AG09309 (cell line): ENCODE results near the gene MMP24.
"Not testable (repeated sequence)": the region's sequence is repeated elsewhere in the genome, so short reads cannot be mapped to it uniquely, and the experiment has no call there.

Source experiments
- DNase-seq: peaks from one replicate; pipeline ENCODE4 v3.0.0-alpha.2; 2010; ENCODE audit warnings: low read depth
- H3K4me3 ChIP-seq: 2 replicates; pipeline ENCODE4 v1.5.1; 2011; ENCODE audit warnings: mild to moderate bottlenecking, low read depth, low read length, moderate library complexity; ENCODE audit not compliant: control insufficient read depth
- TF ChIP-seq, protein P1 (sequence below): IDR thresholded peaks from 2 replicates; pipeline ENCODE4 v1.5.1; 2011; ENCODE audit warnings: mild to moderate bottlenecking, low read depth, low read length, inconsistent platforms; ENCODE audit not compliant: insufficient read depth, control insufficient read depth; ENCODE audit errors: missing control alignments

The MMP24 gene

GRCh38 chr20:35260426-35260825 lies 33.9 kb downstream of the MMP24 start:
- no peak overlapping the region for H3K4me3 ChIP-seq
- no peak for DNase-seq
- TF ChIP-seq, protein P1, sequence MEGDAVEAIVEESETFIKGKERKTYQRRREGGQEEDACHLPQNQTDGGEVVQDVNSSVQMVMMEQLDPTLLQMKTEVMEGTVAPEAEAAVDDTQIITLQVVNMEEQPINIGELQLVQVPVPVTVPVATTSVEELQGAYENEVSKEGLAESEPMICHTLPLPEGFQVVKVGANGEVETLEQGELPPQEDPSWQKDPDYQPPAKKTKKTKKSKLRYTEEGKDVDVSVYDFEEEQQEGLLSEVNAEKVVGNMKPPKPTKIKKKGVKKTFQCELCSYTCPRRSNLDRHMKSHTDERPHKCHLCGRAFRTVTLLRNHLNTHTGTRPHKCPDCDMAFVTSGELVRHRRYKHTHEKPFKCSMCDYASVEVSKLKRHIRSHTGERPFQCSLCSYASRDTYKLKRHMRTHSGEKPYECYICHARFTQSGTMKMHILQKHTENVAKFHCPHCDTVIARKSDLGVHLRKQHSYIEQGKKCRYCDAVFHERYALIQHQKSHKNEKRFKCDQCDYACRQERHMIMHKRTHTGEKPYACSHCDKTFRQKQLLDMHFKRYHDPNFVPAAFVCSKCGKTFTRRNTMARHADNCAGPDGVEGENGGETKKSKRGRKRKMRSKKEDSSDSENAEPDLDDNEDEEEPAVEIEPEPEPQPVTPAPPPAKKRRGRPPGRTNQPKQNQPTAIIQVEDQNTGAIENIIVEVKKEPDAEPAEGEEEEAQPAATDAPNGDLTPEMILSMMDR: no peak

DNA sequence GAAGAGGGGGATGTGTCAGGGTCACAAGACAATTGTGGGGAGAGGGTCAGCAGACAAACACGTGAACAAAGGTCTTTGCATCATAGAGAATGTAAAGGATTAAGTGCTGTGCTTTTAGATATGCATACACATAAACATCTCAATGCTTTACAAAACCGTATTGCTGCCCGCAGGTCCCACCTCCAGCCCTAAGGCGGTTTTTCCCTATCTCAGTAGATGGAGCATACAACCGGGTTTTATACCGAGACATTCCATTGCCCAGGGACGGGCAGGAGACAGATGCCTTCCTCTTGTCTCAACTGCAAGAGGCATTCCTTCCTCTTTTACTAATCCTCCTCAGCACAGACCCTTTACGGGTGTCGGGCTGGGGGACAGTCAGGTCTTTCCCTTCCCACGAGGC lies 35.8 kb downstream of the MMP24 start:
- not testable (repeated sequence) for H3K4me3 ChIP-seq, DNase-seq

- DNase-seq, H3K4me3 ChIP-seq: not testable (repeated sequence)
- TF ChIP-seq, protein P1: peak; percentile 19
Measured at GRCh38 chr20:35262731-35263531, 36.4 kb downstream of the MMP24 start.

DNA sequence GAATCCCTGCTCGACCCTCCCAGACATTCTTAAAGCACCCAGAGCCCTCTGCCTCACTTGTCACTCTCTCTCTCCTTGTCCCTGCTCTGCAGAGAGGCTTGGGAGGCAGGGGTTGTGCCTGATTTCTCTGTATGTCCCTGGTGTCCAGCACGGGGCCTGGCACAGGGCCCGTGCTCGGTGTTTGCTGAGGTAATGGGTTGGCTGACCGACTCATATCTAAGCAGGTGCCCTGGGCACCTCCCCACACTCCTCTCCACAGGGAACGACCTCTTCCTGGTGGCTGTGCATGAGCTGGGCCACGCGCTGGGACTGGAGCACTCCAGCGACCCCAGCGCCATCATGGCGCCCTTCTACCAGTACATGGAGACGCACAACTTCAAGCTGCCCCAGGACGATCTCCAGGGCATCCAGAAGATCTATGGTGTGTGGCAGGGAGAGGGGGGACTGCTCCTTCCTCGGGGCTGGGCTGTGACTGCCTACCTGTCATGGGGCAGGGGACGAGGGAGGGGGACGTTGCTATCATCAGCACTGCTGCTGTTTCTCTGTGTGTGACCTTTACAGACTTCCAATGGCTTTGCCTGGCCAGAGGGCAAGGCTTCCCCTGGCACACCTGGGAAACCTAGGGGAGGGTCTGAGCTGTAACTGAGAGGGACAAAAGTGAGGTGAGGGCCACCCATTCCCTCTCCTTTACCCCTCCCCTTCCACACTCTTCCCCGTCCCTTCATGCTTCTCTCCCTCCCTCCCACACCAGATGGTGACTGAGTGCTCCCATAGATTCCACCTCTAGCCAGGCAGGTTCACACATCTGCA lies 37.2 kb downstream of the MMP24 start:
- TF ChIP-seq, protein P1: no peak
- H3K4me3 ChIP-seq: no peak overlapping the region
- no peak for DNase-seq

DNA sequence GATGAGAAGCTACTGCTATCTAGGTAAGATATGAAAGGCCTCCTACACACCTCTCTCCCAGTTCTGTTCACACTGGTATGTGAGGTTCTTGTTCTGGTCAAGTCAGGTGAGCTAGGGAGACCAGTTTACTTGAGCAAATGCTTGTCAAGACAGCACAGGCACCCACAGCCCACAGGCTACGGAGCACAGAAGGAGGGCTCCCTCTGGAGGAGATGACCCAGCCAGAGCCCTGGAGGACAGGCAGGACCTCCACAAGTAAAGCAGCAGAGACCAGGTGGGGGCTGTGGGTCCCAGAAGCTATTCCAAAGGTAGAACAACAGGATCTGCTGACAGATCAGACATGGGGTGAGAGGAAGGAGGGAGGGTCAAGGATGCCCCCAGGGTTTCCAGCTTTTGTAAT lies 38.3 kb downstream of the MMP24 start:
- TF ChIP-seq, protein P1: peak; percentile 29
- no peak overlapping the region for H3K4me3 ChIP-seq
- DNase-seq: no peak

DNA sequence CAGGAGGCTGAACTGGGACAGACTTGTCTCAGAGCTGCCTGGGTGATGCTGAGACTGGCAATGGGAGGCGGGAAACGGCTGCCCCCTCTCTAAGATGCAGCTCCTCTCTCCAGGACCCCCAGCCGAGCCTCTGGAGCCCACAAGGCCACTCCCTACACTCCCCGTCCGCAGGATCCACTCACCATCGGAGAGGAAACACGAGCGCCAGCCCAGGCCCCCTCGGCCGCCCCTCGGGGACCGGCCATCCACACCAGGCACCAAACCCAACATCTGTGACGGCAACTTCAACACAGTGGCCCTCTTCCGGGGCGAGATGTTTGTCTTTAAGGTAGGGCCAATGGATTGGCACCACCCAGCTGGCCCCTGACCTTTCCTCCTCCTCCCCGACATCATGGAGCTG lies 40.6 kb downstream of the MMP24 start:
- H3K4me3 ChIP-seq: no peak overlapping the region
- TF ChIP-seq, protein P1: no peak
- DNase-seq: no peak
